ENCODE data around the gene P4HB.

Gene P4HB

DNA sequence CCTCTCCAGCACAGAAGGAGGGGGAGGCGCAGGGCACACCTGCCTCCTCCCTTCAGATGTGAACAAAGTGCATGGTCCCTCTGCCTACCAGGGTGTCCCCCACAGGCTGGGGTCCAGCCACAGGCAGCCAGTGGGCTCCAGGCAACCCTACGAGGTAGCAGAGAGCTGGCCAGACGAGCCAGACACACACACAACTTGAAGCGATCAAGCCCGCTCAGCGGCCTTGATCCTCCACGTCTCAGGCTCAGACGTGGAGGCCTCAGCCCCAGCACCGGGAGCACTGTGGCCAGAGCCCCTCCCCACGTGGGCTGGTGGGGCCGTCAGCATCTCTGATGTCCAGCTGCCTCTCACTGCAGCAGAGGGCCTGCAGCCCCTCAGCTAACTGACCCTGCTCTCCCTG lies 35.7 kb downstream of the P4HB start:
- DNase-seq: no peak

DNA sequence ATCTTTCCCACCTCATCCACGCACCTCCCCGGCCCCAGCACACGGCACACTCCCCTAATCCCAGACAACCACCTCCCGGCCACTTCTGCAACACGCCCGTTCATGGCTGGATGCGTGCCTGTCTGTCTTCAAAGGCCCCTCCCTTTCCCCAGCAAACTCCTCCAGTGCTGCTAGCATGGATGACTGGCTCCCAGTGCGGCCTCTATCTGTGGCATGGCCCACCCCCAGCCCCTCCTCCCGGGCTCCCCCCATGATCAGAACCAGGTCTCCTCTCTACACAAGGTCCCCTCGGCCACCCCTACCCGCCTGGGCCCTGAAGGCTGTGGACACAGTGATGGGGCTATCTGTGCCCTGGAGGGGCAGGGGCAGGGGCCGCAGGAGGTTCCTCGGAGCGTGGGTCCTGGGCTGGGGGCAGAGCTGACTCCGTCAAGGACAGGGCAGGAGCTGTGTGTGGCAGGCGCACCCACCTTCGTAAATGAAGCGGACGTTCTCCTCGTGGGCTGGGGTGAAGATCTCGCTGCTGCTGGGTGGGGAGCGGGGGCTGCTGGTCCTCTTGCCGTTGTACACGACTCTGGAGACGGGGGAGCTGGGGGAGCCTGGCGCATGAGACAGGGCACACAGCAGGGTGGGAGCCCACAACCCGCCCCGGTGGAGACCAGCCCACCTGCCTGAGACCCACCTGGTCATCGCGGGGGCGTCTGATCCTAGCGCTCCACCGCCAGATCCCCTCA lies 36.4 kb downstream of the P4HB start:
- DNase-seq: no peak

DNA sequence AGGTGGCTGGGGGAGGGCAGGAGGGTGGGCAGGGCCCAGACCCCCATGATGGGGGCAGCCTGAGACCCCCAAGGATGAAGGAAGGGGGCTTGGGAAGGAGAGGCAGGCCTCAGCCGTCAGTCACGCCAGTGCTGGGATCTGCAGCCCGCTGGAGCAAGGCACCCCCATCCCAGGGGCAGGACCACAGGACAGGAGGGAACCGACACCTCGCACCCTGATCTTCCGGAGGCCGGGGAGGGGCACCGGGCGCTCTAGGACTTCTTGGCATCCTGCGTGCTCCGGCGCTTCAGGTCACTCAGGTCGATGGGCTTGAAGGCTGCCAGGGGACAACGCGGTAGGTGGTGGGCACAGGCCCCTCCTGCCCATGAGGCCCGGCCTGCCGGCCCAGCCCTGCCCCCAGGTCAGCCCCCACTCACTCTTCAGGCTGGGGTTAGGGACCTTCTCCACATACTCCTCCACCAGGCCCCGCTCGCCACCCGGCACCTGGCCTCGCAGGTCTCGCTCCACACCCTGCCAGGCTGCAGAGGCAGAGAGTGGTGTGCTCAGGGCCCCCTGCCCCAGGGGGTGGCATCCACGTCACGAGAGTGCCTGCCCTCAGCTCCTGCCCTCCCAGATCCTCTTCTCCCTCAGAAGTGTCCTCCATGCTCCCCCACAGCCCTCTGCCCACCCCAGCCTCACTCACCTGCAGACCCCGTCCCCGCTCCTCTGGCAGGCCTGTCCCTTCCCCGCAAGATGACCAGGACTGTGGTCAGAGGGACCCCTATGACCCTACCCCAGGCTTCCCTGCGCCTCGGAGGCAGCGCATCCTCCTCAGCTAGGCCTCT lies 37.1 kb downstream of the P4HB start:
- DNase-seq: no peak

DNA sequence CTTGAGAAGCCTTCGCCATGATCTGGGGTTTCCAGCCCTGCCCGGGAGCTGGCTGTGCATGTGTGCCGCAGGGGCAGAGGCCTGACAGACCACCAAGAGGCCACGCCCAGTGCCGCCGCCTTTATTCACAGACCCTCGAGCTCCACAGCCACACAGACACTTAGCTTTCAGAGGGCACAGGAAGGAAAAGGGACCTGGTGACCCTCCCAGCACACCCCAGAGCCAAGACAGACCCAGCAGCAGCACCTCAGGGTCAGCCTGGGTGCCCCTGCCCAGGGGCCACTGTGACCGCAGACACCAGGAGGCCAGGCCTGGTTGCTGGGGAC lies 38.1 kb downstream of the P4HB start:
- DNase-seq: no peak

DNA sequence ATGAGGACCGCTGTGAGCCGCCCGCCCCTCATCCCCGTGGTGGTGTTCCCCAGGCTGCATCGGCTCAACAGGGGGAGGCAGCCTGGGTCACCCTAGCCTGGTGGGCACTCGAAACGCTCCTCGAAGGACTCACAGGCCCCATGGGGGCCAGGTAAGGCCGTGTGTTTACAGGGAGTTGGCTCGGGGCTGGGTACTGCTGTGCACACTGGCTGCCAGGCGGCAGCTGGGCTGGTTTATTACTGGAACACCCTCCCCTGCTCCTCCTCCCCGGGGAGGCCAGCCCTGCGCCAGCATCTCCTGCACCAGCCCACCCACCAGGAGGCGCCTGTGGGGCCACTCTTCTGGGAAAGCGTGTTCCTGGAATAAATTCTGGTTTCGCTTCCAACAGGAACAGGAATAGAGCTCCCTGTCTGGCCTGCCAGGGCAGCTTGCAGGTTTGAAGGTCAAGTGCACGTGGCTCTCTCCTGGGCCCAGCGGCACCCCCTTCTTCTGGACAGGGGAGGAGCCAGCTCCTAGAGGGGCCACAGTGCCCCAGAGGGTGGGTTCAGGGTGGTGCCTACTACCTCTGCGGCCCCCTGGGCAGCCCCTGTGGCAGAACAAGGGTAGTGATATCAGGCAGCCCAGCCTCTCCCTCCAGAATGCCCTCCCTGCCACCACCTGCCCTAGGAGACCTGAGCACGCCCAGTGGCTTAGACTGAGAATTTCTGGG lies 38.6 kb downstream of the P4HB start:
- no peak for DNase-seq

DNA sequence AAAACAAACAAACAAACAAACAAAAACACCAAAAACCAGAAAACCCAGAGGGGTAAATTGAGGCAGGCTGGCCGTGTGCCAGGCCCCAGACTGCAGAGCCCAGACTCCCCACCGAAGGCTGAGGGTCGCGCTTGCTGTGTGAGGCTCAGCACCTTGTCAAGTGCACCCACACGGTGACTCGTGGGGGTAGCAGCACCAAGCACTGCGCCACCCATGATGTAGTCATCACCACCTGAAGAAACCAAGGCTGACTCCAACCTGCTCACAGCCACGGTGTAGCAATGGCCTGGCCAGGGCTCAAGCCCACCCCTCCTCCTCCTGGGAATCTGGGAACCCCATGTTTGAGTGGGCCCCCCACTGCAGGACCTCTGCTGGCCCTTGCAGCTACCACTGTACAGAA lies 39.2 kb downstream of the P4HB start:
- no peak for DNase-seq

DNA sequence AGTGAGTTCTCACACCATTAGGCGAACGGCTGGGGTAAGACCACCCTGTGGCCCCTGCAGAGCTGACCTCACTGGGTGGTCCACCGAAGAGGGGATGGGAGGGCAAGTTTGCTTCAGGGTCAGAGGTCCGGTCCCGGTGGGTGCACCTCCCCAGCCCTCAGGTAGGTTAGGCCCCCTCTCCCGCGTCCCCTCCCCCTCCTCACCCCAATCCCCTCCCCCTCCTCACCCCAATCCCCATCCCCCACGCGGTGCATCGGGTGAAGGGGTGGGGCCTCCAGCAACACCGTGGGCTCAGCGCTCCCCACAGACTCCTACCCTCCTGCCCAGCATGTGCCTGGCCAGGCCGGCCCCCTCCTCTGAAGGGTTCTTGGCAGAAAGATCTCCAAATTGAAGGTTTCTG lies 40.6 kb downstream of the P4HB start:
- no peak for DNase-seq

DNA sequence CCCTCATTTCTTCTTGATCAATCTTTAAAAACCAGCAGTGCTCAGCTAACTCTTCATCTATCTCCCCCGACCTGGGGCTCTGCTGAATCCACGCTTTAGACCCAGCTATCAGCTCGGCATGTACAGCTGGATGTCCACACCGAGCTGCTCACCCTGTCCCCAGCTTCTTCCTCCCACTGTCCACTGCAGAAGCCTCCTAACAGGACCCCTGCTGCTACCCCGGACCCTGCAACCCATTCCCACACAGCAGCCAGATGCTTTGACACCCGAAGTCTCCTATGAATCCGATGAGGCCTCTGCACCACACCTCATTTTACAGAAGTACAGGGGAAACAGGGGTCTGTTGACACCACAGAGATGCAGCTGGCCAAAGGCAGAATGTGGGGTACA lies 42.6 kb downstream of the P4HB start:
- no peak for DNase-seq

DNA sequence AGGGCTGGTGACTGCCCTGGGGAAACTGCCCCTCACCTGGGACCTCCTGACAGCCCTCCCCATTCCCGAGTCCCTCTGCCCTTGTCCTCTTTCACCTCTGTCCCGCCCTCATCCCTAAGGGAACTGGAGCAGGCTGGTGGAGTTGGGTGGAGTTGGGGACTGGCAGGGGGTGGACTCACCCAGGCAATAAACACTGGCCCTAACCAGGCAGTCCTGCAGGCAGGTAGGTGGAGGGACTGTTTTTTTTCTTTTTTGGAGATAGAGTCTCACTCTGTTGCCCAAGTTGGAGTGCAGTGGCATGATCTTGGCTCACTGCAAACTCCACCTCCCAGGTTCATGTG lies 44.7 kb downstream of the P4HB start:
- DNase-seq: no peak

DNA sequence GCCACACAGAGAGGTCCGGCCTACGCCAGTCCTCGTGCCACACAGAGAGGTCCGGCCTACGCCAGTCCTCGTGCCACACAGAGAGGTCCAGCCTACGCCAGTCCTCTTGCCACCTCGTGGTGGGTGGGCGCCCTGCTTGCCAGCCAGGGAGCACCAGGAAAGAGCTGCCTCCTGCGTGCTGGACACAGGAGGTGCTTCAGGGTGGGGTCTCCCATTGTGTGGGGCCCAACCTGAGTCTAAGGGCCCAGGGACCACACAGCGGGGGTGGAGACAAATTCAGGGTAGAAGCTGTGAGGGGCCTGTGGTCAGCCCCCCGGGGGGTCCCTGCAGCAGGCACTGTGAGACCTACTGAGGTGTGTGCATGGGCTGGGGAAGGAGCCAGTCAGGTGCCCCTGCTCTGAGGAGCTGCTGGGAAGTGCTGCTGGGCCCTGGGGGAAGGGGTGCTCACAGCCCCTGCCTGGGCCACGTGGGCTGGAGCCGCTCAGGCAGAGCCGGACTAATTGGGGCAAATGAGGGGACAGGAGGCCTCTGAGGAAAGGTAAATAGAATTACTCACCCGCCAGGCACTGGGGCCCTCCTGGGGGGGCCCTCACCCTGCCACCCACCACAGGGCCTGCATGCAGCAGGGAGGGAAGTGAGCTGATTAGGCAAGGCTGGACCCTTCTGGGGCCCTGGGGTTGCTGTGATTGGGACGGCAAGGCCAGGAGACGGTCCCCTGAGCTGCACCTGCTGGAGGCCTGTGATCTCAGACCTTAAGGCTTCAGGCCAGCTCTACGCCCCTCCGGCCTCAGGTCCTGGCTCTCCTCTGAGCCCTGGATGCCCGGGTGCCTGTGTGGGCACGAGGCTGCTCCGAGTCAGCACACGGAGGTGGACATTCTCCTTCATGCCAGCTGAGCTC lies 45.3 kb downstream of the P4HB start:
- no peak for DNase-seq

DNA sequence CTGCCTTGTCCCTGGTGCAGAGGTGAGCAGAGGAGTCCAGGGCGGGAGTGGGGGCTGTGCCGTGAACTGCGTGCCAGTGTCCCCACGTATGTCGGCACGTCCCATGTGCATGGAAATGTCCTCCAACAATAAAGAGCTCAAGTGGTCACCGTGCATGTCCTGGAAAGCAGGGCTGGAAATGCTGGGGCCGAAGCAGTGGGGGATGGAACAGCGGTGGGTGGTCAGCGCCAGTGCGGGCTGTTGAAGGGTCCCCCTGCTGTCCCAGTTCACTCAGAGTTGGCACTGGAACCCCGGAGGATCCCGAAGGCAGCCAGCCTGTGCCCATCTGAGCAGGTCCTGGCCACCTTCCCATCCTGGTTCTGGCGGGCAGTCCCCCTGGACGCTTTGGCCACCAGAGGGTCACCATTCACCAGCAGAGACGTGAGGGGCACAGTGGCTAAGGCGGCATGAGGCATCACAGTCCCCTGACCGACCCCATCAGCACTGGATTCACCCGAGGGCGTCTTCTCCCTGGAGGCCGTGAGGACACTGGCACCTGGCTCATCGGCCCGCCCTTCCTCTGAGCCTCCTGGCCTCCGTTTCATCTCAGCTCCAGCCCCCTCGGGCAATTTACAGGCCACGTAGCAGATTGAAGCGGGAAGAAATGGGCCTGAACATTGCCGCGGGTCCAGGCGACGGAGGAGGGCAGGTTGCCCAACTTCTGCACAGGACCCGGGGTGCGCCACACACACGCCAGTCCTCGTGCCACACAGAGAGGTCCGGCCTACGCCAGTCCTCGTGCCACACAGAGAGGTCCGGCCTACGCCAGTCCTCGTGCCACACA lies 46.3 kb downstream of the P4HB start:
- no peak for DNase-seq

DNA sequence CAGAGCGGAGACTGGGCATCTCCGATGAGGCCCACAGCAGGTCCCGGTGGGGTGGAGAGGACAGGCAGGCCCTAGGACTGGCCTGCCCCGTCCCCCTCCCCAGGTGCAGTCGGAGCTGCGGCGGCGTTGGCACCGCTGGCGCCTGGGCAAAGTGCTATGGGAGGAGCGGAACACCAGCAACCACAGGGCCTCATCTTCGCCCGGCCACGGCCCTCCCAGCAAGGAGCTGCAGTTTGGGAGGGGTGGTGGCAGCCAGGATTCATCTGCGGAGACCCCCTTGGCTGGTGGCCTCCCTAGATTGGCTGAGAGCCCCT lies 47.0 kb downstream of the P4HB start:
- no peak for DNase-seq

DNA sequence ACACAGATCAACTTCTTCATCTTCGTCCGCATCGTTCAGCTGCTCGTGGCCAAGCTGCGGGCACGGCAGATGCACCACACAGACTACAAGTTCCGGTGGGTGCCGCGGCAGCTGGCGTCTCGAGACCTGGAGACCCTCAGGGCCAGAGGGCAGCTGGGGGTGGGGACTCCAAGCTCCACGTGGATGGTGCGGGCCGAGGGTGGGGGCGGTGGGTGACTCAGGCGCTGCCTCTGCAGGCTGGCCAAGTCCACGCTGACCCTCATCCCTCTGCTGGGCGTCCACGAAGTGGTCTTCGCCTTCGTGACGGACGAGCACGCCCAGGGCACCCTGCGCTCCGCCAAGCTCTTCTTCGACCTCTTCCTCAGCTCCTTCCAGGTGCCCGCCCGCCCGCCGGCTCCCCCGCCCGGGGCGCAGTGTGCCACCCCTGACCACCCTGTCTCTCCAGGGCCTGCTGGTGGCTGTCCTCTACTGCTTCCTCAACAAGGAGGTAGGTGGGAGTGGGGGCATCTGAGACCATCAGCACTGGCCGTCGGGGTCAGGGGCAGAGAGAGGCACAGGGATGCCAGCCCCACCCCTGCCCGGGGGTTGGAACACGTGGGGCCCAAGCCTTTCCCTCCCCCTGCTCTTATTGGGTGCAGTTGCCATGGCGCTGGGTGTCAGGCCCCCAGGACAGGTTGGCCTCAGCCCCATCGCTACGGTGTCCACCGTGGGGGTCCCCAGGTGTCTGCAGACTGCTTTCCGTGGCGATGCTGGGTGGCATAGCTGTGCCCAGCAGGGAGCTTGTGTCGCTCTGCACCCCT lies 47.6 kb downstream of the P4HB start:
- no peak for DNase-seq

DNA sequence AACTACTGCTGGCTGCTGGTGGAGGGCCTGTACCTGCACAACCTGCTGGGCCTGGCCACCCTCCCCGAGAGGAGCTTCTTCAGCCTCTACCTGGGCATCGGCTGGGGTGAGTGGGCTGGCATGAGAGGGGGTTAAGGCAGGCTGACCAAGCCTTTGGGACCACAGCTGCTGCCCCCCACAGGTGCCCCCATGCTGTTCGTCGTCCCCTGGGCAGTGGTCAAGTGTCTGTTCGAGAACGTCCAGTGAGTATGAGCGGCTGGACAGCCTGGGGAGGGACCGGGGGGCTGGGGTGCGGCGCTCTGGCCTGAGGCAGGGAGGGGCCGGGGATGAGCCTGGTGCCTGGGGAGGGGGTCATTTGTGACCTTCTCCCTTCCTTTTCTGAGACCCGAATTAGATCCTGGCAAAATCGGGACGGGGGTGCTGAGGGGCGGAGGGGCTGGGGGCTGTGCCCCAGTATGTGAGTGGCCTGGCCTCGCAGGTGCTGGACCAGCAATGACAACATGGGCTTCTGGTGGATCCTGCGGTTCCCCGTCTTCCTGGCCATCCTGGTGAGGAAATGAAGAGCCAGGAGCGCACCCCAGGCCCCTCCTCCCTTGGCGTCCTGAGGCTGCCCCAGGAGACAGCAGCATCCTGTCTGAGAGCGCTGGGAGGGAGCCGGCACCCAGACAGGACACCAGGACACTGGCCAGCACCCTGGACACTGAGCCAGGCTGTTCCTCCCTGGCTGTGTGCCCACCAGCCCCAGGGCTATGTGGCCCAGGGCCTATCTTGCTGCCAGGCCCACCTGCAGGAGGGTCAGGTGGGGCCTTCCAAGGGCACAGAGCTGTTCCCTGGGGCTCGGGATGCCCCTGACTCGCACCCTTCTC lies 48.4 kb downstream of the P4HB start:
- DNase-seq: no peak

DNA sequence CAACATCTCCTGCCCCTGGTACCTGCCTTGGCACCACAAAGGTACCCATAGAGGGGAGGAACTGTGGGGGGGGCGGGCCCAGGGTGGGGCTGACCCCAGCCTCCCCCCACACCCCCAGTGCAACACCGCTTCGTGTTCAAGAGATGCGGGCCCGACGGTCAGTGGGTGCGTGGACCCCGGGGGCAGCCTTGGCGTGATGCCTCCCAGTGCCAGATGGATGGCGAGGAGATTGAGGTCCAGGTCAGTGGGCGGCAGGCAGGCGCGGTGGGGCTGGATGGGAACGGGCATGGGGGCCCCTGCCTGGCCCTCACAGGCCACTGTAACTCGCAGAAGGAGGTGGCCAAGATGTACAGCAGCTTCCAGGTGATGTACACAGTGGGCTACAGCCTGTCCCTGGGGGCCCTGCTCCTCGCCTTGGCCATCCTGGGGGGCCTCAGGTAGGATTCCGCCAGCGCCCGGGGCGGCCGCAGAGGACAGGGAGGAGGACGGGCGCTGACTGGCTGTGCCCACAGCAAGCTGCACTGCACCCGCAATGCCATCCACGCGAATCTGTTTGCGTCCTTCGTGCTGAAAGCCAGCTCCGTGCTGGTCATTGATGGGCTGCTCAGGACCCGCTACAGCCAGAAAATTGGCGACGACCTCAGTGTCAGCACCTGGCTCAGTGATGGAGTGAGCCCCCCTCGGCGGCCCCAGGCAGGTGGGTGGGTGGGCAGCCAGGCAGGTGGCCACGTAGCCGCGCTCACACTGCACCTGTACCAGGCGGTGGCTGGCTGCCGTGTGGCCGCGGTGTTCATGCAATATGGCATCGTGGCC lies 49.2 kb downstream of the P4HB start:
- no peak for DNase-seq

DNA sequence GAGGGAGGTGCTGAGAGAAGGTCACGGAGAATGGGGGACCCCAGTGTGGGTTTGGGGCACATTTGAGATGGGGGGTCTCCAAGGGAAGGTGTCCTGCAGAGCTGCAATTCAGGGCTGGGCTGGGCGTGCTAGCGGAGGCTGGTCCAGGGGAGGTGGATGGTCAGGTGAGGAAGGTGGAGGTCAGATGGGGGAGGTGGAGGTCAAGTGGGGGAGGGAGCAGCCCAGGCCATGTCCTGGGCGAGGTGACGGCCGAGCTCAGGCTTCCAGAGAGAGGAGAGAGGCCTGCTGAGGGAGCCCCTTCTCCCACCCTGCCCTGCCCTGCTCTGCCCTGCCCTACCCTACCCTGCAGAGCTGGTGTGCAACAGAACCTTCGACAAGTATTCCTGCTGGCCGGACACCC lies 49.9 kb downstream of the P4HB start:
- no peak for DNase-seq

DNA sequence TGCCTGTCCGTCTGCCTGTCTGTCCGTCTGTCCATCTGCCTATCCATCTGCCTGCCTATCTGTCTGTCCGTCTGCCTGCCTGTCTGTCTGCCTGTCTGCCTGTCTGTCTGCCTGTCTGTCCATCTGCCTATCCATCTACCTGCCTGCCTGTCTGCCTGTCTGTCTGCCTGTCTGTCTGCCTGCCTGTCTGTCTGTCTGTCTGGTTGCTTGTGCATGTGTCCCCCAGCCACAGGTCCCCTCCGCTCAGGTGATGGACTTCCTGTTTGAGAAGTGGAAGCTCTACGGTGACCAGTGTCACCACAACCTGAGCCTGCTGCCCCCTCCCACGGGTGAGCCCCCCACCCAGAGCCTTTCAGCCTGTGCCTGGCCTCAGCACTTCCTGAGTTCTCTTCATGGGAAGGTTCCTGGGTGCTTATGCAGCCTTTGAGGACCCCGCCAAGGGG lies 50.8 kb downstream of the P4HB start:
- DNase-seq: no peak

DNA sequence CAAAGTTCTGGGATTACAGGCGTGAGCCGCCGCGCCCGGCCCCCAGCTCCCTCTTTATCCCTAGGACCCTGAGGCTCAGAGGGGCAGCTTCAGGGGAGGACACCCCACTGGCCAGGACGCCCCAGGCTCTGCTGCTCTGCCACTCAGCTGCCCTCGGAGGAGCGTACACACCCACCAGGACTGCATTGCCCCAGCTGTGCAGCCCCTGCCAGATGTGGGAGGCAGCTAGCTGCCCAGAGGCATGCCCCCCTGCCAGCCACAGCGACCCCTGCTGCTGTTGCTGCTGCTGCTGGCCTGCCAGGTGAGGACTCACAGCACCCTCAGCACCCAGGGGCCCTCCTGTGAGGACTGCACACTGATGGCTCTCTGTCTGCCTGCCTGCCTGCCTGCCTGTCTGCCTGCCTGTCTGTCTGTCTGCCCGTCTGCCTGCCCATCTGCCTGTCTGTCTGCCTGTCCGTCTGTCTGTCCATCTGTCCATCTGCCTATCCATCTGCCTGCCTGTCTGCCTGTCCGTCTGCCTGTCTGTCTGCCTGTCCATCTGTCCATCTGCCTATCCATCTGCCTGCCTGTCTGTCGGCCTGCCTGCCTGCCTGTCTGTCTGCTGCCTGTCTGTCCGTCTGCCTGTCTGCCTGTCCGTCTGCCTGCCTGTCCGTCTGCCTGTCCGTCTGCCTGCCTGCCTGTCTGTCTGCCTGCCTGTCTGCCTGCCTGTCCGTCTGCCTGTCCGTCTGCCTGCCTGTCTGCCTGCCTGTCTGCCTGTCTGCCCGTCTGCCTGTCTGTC lies 51.4 kb downstream of the P4HB start:
- DNase-seq: no peak

DNA sequence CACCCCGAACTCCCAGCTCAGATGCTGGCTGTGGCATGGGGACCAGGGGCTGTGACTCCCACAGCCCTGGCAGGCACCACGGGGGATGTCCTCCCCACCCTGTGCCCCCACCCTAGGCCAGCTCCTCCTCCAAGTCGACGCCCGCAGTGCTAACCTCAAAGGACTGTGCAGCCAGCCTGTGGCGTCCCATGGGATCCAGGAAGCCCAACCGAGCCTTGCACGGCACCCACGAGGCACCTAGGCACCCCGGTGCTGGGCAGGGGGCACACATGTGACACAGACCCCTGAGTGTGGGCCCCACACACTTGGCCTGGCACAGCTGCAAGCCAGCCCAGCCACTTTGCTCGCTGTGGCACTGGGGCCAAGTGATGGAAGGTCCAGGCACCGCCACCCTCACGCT lies 52.5 kb downstream of the P4HB start:
- no peak for DNase-seq
